NCI-H524 treated with DMSO at 0.1 percent for 48 hours (cell line): ENCODE results near the gene ANO4.
A peak's percentile ranks its signal among the peaks of the same experiment; 100 is the strongest.
"Not testable (repeated sequence)": the region's sequence is repeated elsewhere in the genome, so short reads cannot be mapped to it uniquely, and the experiment has no call there.

Experiments used
- DNase-seq: peaks from one replicate; lab custom pipeline; 2025; lab: John Stamatoyannopoulos, UW

Gene ANO4

GRCh38 chr12:100989509-100989908, 194.9 kb downstream of the ANO4 start:
- DNase-seq: not testable (repeated sequence)

GRCh38 chr12:100991102-100991501, 196.5 kb downstream of the ANO4 start:
- no peak for DNase-seq

GRCh38 chr12:100992194-100992593, 197.6 kb downstream of the ANO4 start:
- no peak for DNase-seq

- no peak for DNase-seq
Measured at GRCh38 chr12:100993916-100994450, 199.4 kb downstream of the ANO4 start.

- no peak for DNase-seq
Measured at GRCh38 chr12:100995201-100995600, 200.6 kb downstream of the ANO4 start.

GRCh38 chr12:100995771-100996170, 201.2 kb downstream of the ANO4 start:
- no peak for DNase-seq

GRCh38 chr12:101001669-101002068, 207.1 kb downstream of the ANO4 start:
- DNase-seq: no peak

GRCh38 chr12:101002696-101003419, 208.3 kb downstream of the ANO4 start:
- DNase-seq: no peak

GRCh38 chr12:101004898-101005297, 210.3 kb downstream of the ANO4 start:
- no peak for DNase-seq

- DNase-seq: no peak
Measured at GRCh38 chr12:101009274-101009673, 214.7 kb downstream of the ANO4 start.

- no peak for DNase-seq
Measured at GRCh38 chr12:101010896-101011295, 216.3 kb downstream of the ANO4 start.

GRCh38 chr12:101013993-101014392, 219.4 kb downstream of the ANO4 start:
- DNase-seq: no peak

- DNase-seq: no peak
Measured at GRCh38 chr12:101015044-101015443, 220.5 kb downstream of the ANO4 start.

GRCh38 chr12:101018540-101018939, 224.0 kb downstream of the ANO4 start:
- no peak for DNase-seq

GRCh38 chr12:101019201-101019600, 224.6 kb downstream of the ANO4 start:
- DNase-seq: no peak

- DNase-seq: no peak
Measured at GRCh38 chr12:101019667-101020066, 225.1 kb downstream of the ANO4 start.

GRCh38 chr12:101021442-101021841, 226.9 kb downstream of the ANO4 start:
- DNase-seq: no peak

GRCh38 chr12:101021911-101022388, 227.4 kb downstream of the ANO4 start:
- DNase-seq: no peak

GRCh38 chr12:101027200-101027599, 232.6 kb downstream of the ANO4 start:
- DNase-seq: peak; percentile 18

- no peak for DNase-seq
Measured at GRCh38 chr12:101027816-101028215, 233.2 kb downstream of the ANO4 start.

GRCh38 chr12:101038289-101038871, 243.8 kb downstream of the ANO4 start:
- no peak for DNase-seq

- DNase-seq: no peak
Measured at GRCh38 chr12:101039848-101040531, 245.4 kb downstream of the ANO4 start.

- no peak for DNase-seq
Measured at GRCh38 chr12:101040936-101041335, 246.4 kb downstream of the ANO4 start.
